ENCODE data around the gene LEMD3.

LEMD3 gene

GRCh38 chr12:65208964-65209654 lies 39.7 kb downstream of the LEMD3 start:
- no peak for DNase-seq

GRCh38 chr12:65209655-65210043 lies 40.3 kb downstream of the LEMD3 start:
- no peak for DNase-seq

GRCh38 chr12:65217086-65217485 lies 47.7 kb downstream of the LEMD3 start:
- DNase-seq, result no peak

- DNase-seq, result no peak
Observed at GRCh38 chr12:65220761-65221160, 51.4 kb downstream of the LEMD3 start.

- DNase-seq, result no peak
Observed at GRCh38 chr12:65229441-65229840, 60.1 kb downstream of the LEMD3 start.

GRCh38 chr12:65232476-65233077 lies 63.2 kb downstream of the LEMD3 start:
- no peak for DNase-seq

GRCh38 chr12:65237153-65237552 lies 67.8 kb downstream of the LEMD3 start:
- no peak for DNase-seq

GRCh38 chr12:65238609-65239008 lies 69.2 kb downstream of the LEMD3 start:
- DNase-seq, result no peak

- DNase-seq, result no peak
Observed at GRCh38 chr12:65248656-65249633, 79.6 kb downstream of the LEMD3 start.

- no peak for DNase-seq
Observed at GRCh38 chr12:65252515-65252914, 83.1 kb downstream of the LEMD3 start.

- DNase-seq, result no peak
Observed at GRCh38 chr12:65257986-65258385, 88.6 kb downstream of the LEMD3 start.

- no peak for DNase-seq
Observed at GRCh38 chr12:65259501-65259900, 90.1 kb downstream of the LEMD3 start.

- no peak for DNase-seq
Observed at GRCh38 chr12:65263777-65264176, 94.4 kb downstream of the LEMD3 start.

- DNase-seq, result no peak
Observed at GRCh38 chr12:65266408-65266807, 97.0 kb downstream of the LEMD3 start.

GRCh38 chr12:65269603-65270002 lies 100.2 kb downstream of the LEMD3 start:
- DNase-seq, result no peak

GRCh38 chr12:65274602-65275272 lies 105.4 kb downstream of the LEMD3 start:
- no peak for DNase-seq

GRCh38 chr12:65275627-65276026 lies 106.2 kb downstream of the LEMD3 start:
- no peak for DNase-seq

- DNase-seq, result no peak
Observed at GRCh38 chr12:65276916-65277530, 107.6 kb downstream of the LEMD3 start.

GRCh38 chr12:65277994-65278575 lies 108.7 kb downstream of the LEMD3 start:
- no peak for DNase-seq

- no peak for DNase-seq
Observed at GRCh38 chr12:65278576-65279368, 109.4 kb downstream of the LEMD3 start, which contains the start of gene MSRB3. Gene MSRB3 (plus strand): TSS chr12:65278683. CDS start chr12:65308580, 29,897 bp downstream.
